Neuronal stem cell (in vitro differentiated cells): ENCODE measurements around the gene TLL2.

Experiments used
- DNase-seq: peaks from one replicate; pipeline ENCODE4 v3.0.0-alpha.2; 2013; ENCODE audit warnings: low spot score
- H2AFZ ChIP-seq: one replicate; pipeline ENCODE4 v1.6.1; 2013; ENCODE audit warnings: mild to moderate bottlenecking, low read length, inconsistent platforms
- H2AK5ac ChIP-seq: 2 replicates; pipeline ENCODE4 v1.6.1; 2013; ENCODE audit warnings: low read depth, mild to moderate bottlenecking, inconsistent platforms, low read length, moderate library complexity, mixed read lengths
- H2BK120ac ChIP-seq: 2 replicates; pipeline ENCODE4 v1.6.1; 2013; ENCODE audit warnings: low read depth, mild to moderate bottlenecking, inconsistent platforms, low read length, moderate library complexity, mixed read lengths
- H2BK12ac ChIP-seq: one replicate; pipeline ENCODE4 v1.6.1; 2013; ENCODE audit warnings: low read length, inconsistent platforms
- H2BK15ac ChIP-seq: 2 replicates; pipeline ENCODE4 v1.6.1; 2013; ENCODE audit warnings: mild to moderate bottlenecking, low read length, inconsistent platforms, mixed read lengths
- H2BK5ac ChIP-seq: one replicate; pipeline ENCODE4 v1.6.1; 2013; ENCODE audit warnings: inconsistent platforms, mild to moderate bottlenecking, low read length, moderate library complexity
- H3K14ac ChIP-seq: one replicate; pipeline ENCODE4 v1.6.1; 2013; ENCODE audit warnings: low read length, inconsistent platforms
- H3K18ac ChIP-seq: 2 replicates; pipeline ENCODE4 v1.6.1; 2013; ENCODE audit warnings: low read length, inconsistent platforms
- H3K23ac ChIP-seq: 2 replicates; pipeline ENCODE4 v1.6.1; 2013; ENCODE audit warnings: low read depth, mild to moderate bottlenecking, mixed read lengths, low read length, inconsistent platforms; ENCODE audit not compliant: poor library complexity
- H3K27ac ChIP-seq: replicated peaks from 3 replicates; pipeline ENCODE4 v1.5.1; 2013; ENCODE audit warnings: low read length, inconsistent platforms
- H3K27me3 ChIP-seq, 3 experiments: 2 replicates each; pipeline ENCODE4 v1.6.1; 2013; ENCODE audit warnings: low read length in 3 of 3, mild to moderate bottlenecking in 2 of 3, inconsistent platforms in 1 of 3, low read depth in 1 of 3, mixed read lengths in 1 of 3, moderate library complexity in 1 of 3; ENCODE audit not compliant: control insufficient read depth in 3 of 3, insufficient read depth in 3 of 3
- H3K36me3 ChIP-seq, 2 donors: replicated peaks in 1 of 2; 2 replicates each; pipeline ENCODE4 v1.6.1; 2013; ENCODE audit warnings: low read length in 2 of 2; ENCODE audit not compliant: control insufficient read depth in 2 of 2, insufficient read depth in 2 of 2
- H3K4ac ChIP-seq: 2 replicates; pipeline ENCODE4 v1.6.1; 2013; ENCODE audit warnings: inconsistent platforms, mild to moderate bottlenecking, low read length, moderate library complexity
- H3K4me1 ChIP-seq, 2 donors: 1 replicate in 1 of 2; 2 replicates in 1 of 2; pipeline ENCODE4 v1.6.1; 2013; ENCODE audit warnings: low read length in 2 of 2, low read depth in 1 of 2; ENCODE audit not compliant: control insufficient read depth in 2 of 2, insufficient read depth in 1 of 2
- H3K4me2 ChIP-seq: one replicate; pipeline ENCODE4 v1.6.1; 2013; ENCODE audit warnings: mild to moderate bottlenecking, low read length, inconsistent platforms; ENCODE audit not compliant: insufficient read depth, poor library complexity, severe bottlenecking
- H3K4me3 ChIP-seq, 2 donors: 2 replicates each; pipeline ENCODE4 v1.5.1; 2013; ENCODE audit warnings: low read length in 2 of 2, mild to moderate bottlenecking in 2 of 2, inconsistent platforms in 1 of 2, moderate library complexity in 1 of 2
- H3K79me1 ChIP-seq: one replicate; pipeline ENCODE4 v1.6.1; 2013; ENCODE audit warnings: low read depth, mild to moderate bottlenecking, inconsistent platforms, low read length, moderate library complexity
- H3K9ac ChIP-seq: one replicate; pipeline ENCODE4 v1.6.1; 2013; ENCODE audit warnings: mild to moderate bottlenecking, low read depth, low read length, inconsistent platforms; ENCODE audit not compliant: poor library complexity
- H3K9me3 ChIP-seq, 2 donors: replicated peaks in 1 of 2; 2 replicates each; pipeline versions ENCODE3 to v1.6.1; 2013; ENCODE audit warnings: low read length in 2 of 2, mild to moderate bottlenecking in 2 of 2, inconsistent platforms in 1 of 2, low read depth in 1 of 2, mixed read lengths in 1 of 2, moderate library complexity in 1 of 2; ENCODE audit not compliant: control insufficient read depth in 2 of 2, insufficient read depth in 1 of 2
- H4K8ac ChIP-seq: one replicate; pipeline ENCODE4 v1.6.1; 2013; ENCODE audit warnings: low read depth, mild to moderate bottlenecking, inconsistent platforms, low read length, moderate library complexity
- H4K91ac ChIP-seq: one replicate; pipeline ENCODE4 v1.6.1; 2013; ENCODE audit warnings: low read length, low read depth, mild to moderate bottlenecking, inconsistent platforms; ENCODE audit not compliant: poor library complexity
- WGBS, 2 donors: extraction: QIAGEN DNeasy Blood & Tissue Kit; methylation state at CpG; one replicate each; pipeline ENCODE4 v1.1.7; 2013; ENCODE audit warnings: missing lambda C conversion rate in 2 of 2, mixed read lengths in 1 of 2; ENCODE audit not compliant: insufficient read length in 2 of 2, insufficient replicate concordance in 1 of 2; ENCODE audit errors: extremely low coverage in 2 of 2; 5-methylcytosine and 5-hydroxymethylcytosine counted together

The TLL2 gene

DNA sequence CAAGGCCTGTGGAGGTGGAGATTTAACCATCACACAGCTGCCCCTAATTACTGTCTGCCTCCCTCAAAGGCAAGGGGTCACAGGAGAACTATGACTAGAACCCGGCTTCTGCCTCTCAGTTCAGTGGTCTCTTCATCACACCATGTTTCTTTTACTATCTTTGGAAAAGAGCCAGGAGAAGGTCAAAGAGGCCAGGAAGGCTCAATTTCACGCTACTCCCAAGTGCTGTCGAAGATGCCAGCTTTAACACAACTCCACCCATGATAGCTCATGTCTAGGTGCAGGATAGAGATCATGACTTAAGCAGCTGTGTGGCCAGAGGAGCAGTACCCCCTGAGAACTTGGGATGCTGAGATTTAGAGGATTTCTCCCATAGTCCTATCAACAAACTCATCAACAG is 94.4 kb downstream of the TLL2 start:
- no CpG with 5 or more reads among the region's 3 CpGs for WGBS, 2 donors
- Histone ChIP-seq H4K91ac (no peak overlapping the region), H3K9ac (no peak overlapping the region), H2AK5ac (no peak overlapping the region), H3K27ac (no peak overlapping the region), H3K23ac (no peak overlapping the region), H3K4me3 (no peak overlapping the region), H4K8ac (no peak overlapping the region), H2BK5ac (no peak overlapping the region), H3K4me1 (peaks cover 0 to 6% of the 10 kb centered on the region in 2 donors), H3K9me3 (no peaks in the 10 kb centered on the region), H3K36me3 (no peaks in the 10 kb centered on the region), H3K18ac (no peak overlapping the region), H3K14ac (no peak overlapping the region), H3K4ac (no peak overlapping the region), H2BK15ac (no peak overlapping the region), H2AFZ (no peak overlapping the region), H3K79me1 (no peaks in the 10 kb centered on the region), H2BK120ac (no peak overlapping the region), H2BK12ac (no peak overlapping the region), H3K27me3 (peaks cover 0 to 4% (median 0%) of the 10 kb centered on the region in 3 experiments), H3K4me2 (no peak overlapping the region)
- DNase-seq, result no peak

DNA sequence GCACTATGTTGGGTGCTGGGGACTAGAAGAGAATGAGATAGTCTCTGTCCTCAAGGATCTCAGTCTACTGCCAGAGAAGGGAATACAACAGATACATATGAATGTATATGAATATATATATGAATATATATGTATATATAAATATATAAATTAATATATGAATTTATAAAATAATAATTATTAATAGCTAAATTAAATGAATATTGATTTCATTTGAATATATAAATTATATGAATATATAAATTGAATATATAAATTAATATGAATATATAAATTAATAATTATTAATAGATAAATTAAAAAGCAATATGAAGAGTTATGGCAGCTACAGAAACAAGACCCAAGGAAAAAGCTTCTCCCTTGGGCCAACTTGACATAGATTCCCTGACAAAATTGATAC is 95.1 kb downstream of the TLL2 start:
- Histone ChIP-seq H3K23ac (no peak overlapping the region), H2BK15ac (no peak overlapping the region), H2BK120ac (no peak overlapping the region)

DNA sequence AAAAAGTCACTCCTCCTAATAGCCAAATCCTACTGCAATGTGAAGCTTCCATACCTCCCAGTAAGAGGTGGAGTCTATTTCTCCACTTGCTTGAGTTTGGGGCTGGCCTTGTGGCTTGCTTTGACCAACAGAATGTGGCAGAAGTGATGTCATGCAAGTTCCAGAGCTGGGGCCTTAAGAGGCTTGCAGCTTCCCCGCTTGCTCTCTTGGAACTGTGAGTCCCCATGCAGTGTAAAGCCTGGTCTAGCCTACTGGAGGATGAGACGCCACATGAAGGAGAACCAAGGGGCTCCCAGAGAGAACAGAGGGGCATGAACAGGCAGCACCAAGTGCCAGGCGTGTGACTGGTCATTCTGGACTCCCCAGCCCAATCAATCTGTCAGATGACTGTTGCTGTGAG is 96.3 kb downstream of the TLL2 start:
- H2BK12ac ChIP-seq, result no peak overlapping the region
- no peak overlapping the region for H2AK5ac ChIP-seq
- no CpG with 5 or more reads among the region's 3 CpGs for WGBS, 2 donors
- H3K27ac ChIP-seq, result no peak overlapping the region
- DNase-seq, result no peak
- no peak overlapping the region for H4K8ac ChIP-seq
- no peak overlapping the region for H3K4me2 ChIP-seq
- no peak overlapping the region for H3K4me3 ChIP-seq
- peaks cover 0 to 6% of the 10 kb centered on the region in 2 donors for H3K4me1 ChIP-seq
- no peak overlapping the region for H2BK5ac ChIP-seq
- no peak overlapping the region for H2AFZ ChIP-seq
- no peak overlapping the region for H3K4ac ChIP-seq
- H2BK120ac ChIP-seq, result no peak overlapping the region
- no peaks in the 10 kb centered on the region for H3K79me1 ChIP-seq
- H3K36me3 ChIP-seq, result no peaks in the 10 kb centered on the region
- H2BK15ac ChIP-seq, result no peak overlapping the region
- H3K9me3 ChIP-seq, result no peaks in the 10 kb centered on the region
- no peak overlapping the region for H4K91ac ChIP-seq
- no peak overlapping the region for H3K9ac ChIP-seq
- peaks cover 0 to 4% (median 0%) of the 10 kb centered on the region in 3 experiments for H3K27me3 ChIP-seq
- no peak overlapping the region for H3K23ac ChIP-seq
- H3K18ac ChIP-seq, result no peak overlapping the region
- no peak overlapping the region for H3K14ac ChIP-seq

More for the DNA sequence above, 95.1 kb downstream of the TLL2 start:
- Histone ChIP-seq H3K9me3 (no peaks in the 10 kb centered on the region), H3K4me3 (no peak overlapping the region), H2BK12ac (no peak overlapping the region), H3K18ac (no peak overlapping the region), H4K91ac (no peak overlapping the region), H3K27me3 (peaks cover 0 to 4% (median 0%) of the 10 kb centered on the region in 3 experiments), H2AK5ac (no peak overlapping the region), H3K4me2 (no peak overlapping the region), H3K14ac (no peak overlapping the region), H3K4ac (no peak overlapping the region), H4K8ac (no peak overlapping the region), H3K9ac (no peak overlapping the region), H2BK5ac (no peak overlapping the region), H3K4me1 (peaks cover 0 to 6% of the 10 kb centered on the region in 2 donors), H2AFZ (no peak overlapping the region), H3K79me1 (no peaks in the 10 kb centered on the region), H3K36me3 (no peaks in the 10 kb centered on the region), H3K27ac (no peak overlapping the region)
- DNase-seq, result no peak

DNA sequence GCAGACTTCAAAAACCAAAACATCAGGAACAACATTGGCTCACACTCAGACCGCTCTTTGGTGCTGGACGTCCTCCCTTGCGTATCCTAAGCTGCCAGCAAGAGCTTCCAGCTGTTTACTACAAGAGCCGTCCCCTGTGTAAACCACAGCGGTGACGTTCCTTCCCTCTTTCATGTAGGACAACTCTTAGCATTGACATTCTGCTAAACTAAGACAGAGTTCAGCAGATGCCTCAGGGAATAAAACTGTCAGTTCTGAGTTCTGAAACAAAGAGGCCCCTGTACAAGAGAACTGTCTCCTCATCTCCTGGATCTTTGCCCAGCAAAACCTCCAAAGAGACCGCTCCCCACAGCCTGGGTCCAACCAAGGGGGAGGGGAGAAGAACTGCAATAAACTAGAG is 97.1 kb downstream of the TLL2 start:
- Histone ChIP-seq H3K4me2 (no peak overlapping the region), H3K9me3 (no peaks in the 10 kb centered on the region), H3K9ac (no peak overlapping the region), H3K4me3 (no peak overlapping the region), H2BK120ac (no peak overlapping the region), H3K4ac (no peak overlapping the region), H2AK5ac (no peak overlapping the region), H3K4me1 (peaks cover 0 to 6% of the 10 kb centered on the region in 2 donors), H3K27me3 (peaks cover 0 to 7% (median 0%) of the 10 kb centered on the region in 3 experiments), H3K18ac (no peak overlapping the region), H2BK15ac (no peak overlapping the region), H3K36me3 (no peaks in the 10 kb centered on the region), H2BK5ac (no peak overlapping the region), H2AFZ (no peak overlapping the region), H4K91ac (no peak overlapping the region), H3K27ac (no peak overlapping the region), H3K14ac (no peak overlapping the region), H4K8ac (no peak overlapping the region), H2BK12ac (no peak overlapping the region), H3K23ac (no peak overlapping the region), H3K79me1 (no peaks in the 10 kb centered on the region)
- DNase-seq, result no peak
- no CpG with 5 or more reads among the region's 7 CpGs for WGBS, 2 donors
